Suprapubic skin (tissue), 4 donors: Measurements from ENCODE around the gene PRMT1. TPM values are rescaled to one million over a fixed set of nuclear protein-coding genes. Genes with fewer than 3 reads are reported as not detected.

ENCODE experiments used
- DNase-seq, 2 donors: peaks; one replicate each; pipeline ENCODE4 v3.0.0-alpha.2; 2019; ENCODE audit warnings: low spot score in 2 of 2
- H3K27ac ChIP-seq: fragments of 200-600 bp; sonication (generic); one replicate; pipeline ENCODE4 v1.5.1; 2019
- H3K27me3 ChIP-seq: fragments of 200-600 bp; sonication (generic); one replicate; pipeline ENCODE4 v1.5.1; 2019
- H3K36me3 ChIP-seq: fragments of 200-600 bp; sonication (generic); one replicate; pipeline ENCODE4 v1.5.1; 2019
- H3K4me1 ChIP-seq: fragments of 200-600 bp; sonication (generic); one replicate; pipeline ENCODE4 v1.5.1; 2019
- H3K4me3 ChIP-seq: fragments of 200-600 bp; sonication (generic); one replicate; pipeline ENCODE4 v1.5.1; 2019; ENCODE audit warnings: mild to moderate bottlenecking
- H3K9me3 ChIP-seq: fragments of 200-600 bp; sonication (generic); one replicate; pipeline ENCODE4 v1.5.1; 2019
- CTCF ChIP-seq, 2 donors: fragments of 200-600 bp in 1 of 2; fragments of 450-650 bp in 1 of 2; sonication (generic) in 1 of 2; IDR thresholded peaks; one replicate each; pipeline ENCODE4 v1.5.1; 2016 to 2019; ENCODE audit warnings: antibody characterized with exemption in 2 of 2, mild to moderate bottlenecking in 1 of 2, moderate library complexity in 1 of 2
- EP300 ChIP-seq: sonication (generic); formaldehyde crosslinking; IDR thresholded peaks from one replicate; pipeline ENCODE4 v1.6.1; 2017; ENCODE audit warnings: antibody characterized with exemption
- POLR2A ChIP-seq, 2 donors: fragments of 450-650 bp; IDR thresholded peaks; one replicate each; pipeline ENCODE4 v1.6.1; 2017; ENCODE audit warnings: antibody characterized with exemption in 2 of 2, mild to moderate bottlenecking in 2 of 2, moderate library complexity in 2 of 2
- POLR2AphosphoS5 ChIP-seq, 3 donors: sonication (generic); formaldehyde crosslinking; IDR thresholded peaks; one replicate each; pipeline ENCODE4 v1.6.1; 2017; ENCODE audit warnings: antibody characterized with exemption in 3 of 3
- WGBS: methylation state at CpG from one replicate; pipeline ENCODE4 v1.1.5; 2018; 5-methylcytosine and 5-hydroxymethylcytosine counted together
- total RNA-seq, 4 donors: library from RNA; depleted of rRNA; stranded (reverse); fragments of >200 nt; gene quantifications; one replicate each; pipeline ENCODE4 v1.1.0, GENCODE V29; 2016

The PRMT1 gene
- total RNA-seq, 4 donors from 2014 or later, result 101 to 142 (median 112) TPM

GRCh38 chr19:49653466-49653806, 23.6 kb upstream of the PRMT1 start:
- TF ChIP-seq POLR2AphosphoS5 (IDR thresholded peaks at IDR 0.05), result no peak
- no peak for TF ChIP-seq CTCF (IDR thresholded peaks at IDR 0.05)
- no peak for TF ChIP-seq POLR2A (IDR thresholded peaks at IDR 0.05)
- no peak for TF ChIP-seq EP300
- no peak for DNase-seq
- Histone ChIP-seq H3K9me3 (no peaks in the 10 kb centered on the region), H3K4me1 (no peaks in the 10 kb centered on the region), H3K27me3 (no peaks in the 10 kb centered on the region), H3K27ac (no peak overlapping the region), H3K4me3 (no peak overlapping the region), H3K36me3 (peaks cover 95% of the 10 kb centered on the region)
- 87% methylated on average over 10 of the region's 13 CpGs for WGBS

GRCh38 chr19:49654581-49654980, 22.5 kb upstream of the PRMT1 start:
- H3K9me3 ChIP-seq, result no peaks in the 10 kb centered on the region
- TF ChIP-seq POLR2AphosphoS5 (IDR thresholded peaks at IDR 0.05) (no peak), CTCF (IDR thresholded peaks at IDR 0.05) (no peak), POLR2A (IDR thresholded peaks at IDR 0.05) (no peak), EP300 (no peak)
- 89% methylated on average over 10 of the region's 10 CpGs for WGBS
- no peak overlapping the region for H3K27ac ChIP-seq
- peaks cover 98% of the 10 kb centered on the region for H3K36me3 ChIP-seq
- no peak overlapping the region for H3K4me3 ChIP-seq
- H3K4me1 ChIP-seq, result no peaks in the 10 kb centered on the region
- DNase-seq, result no peak
- no peaks in the 10 kb centered on the region for H3K27me3 ChIP-seq

GRCh38 chr19:49655570-49656455, 21.3 kb upstream of the PRMT1 start:
- no peak for TF ChIP-seq POLR2A (IDR thresholded peaks at IDR 0.05)
- TF ChIP-seq CTCF (IDR thresholded peaks at IDR 0.05), result no peak
- TF ChIP-seq POLR2AphosphoS5 (IDR thresholded peaks at IDR 0.05), result no peak
- no peak for TF ChIP-seq EP300
- WGBS, result 89% methylated on average over 19 of the region's 23 CpGs
- no peaks in the 10 kb centered on the region for H3K9me3 ChIP-seq
- H3K36me3 ChIP-seq, result peaks cover 99% of the 10 kb centered on the region
- H3K4me1 ChIP-seq, result no peaks in the 10 kb centered on the region
- no peak overlapping the region for H3K4me3 ChIP-seq
- no peaks in the 10 kb centered on the region for H3K27me3 ChIP-seq
- DNase-seq, result no peak
- H3K27ac ChIP-seq, result no peak overlapping the region

- Histone ChIP-seq H3K27ac (no peak overlapping the region), H3K27me3 (no peaks in the 10 kb centered on the region), H3K4me3 (no peak overlapping the region), H3K9me3 (no peaks in the 10 kb centered on the region), H3K4me1 (no peaks in the 10 kb centered on the region), H3K36me3 (peaks cover 99% of the 10 kb centered on the region)
- no peak for DNase-seq
- TF ChIP-seq POLR2AphosphoS5 (IDR thresholded peaks at IDR 0.05) (no peak), POLR2A (IDR thresholded peaks at IDR 0.05) (no peak), EP300 (no peak), CTCF (IDR thresholded peaks at IDR 0.05) (no peak)
- WGBS, result 91% methylated on average over 15 of the region's 17 CpGs
Observed at GRCh38 chr19:49656456-49657109, 20.5 kb upstream of the PRMT1 start.

- Histone ChIP-seq H3K9me3 (no peaks in the 10 kb centered on the region), H3K27me3 (no peaks in the 10 kb centered on the region), H3K27ac (no peak overlapping the region), H3K36me3 (peaks cover 100% of the 10 kb centered on the region), H3K4me1 (no peaks in the 10 kb centered on the region), H3K4me3 (no peak overlapping the region)
- 94% methylated on average over 18 of the region's 22 CpGs for WGBS
- TF ChIP-seq POLR2AphosphoS5 (IDR thresholded peaks at IDR 0.05) (no peak), CTCF (IDR thresholded peaks at IDR 0.05) (no peak), POLR2A (IDR thresholded peaks at IDR 0.05) (no peak), EP300 (no peak)
- DNase-seq, result no peak
Observed at GRCh38 chr19:49657493-49658138, 19.5 kb upstream of the PRMT1 start.
